K562 (cell line): Measurements from ENCODE around the gene SHISAL2A.

Source experiments
- SP1 ChIP-seq: sonication (generic); formaldehyde crosslinking; IDR thresholded peaks from 2 replicates; pipeline ENCODE4 v1.8.1; 2022; ENCODE audit warnings: mild to moderate bottlenecking, missing genetic modification reagents
- ZNF263 ChIP-seq: sonication (generic); formaldehyde crosslinking; IDR thresholded peaks from 2 replicates; pipeline ENCODE4 v1.8.0; 2022; ENCODE audit warnings: mild to moderate bottlenecking, missing genetic modification reagents, borderline replicate concordance

DNA sequence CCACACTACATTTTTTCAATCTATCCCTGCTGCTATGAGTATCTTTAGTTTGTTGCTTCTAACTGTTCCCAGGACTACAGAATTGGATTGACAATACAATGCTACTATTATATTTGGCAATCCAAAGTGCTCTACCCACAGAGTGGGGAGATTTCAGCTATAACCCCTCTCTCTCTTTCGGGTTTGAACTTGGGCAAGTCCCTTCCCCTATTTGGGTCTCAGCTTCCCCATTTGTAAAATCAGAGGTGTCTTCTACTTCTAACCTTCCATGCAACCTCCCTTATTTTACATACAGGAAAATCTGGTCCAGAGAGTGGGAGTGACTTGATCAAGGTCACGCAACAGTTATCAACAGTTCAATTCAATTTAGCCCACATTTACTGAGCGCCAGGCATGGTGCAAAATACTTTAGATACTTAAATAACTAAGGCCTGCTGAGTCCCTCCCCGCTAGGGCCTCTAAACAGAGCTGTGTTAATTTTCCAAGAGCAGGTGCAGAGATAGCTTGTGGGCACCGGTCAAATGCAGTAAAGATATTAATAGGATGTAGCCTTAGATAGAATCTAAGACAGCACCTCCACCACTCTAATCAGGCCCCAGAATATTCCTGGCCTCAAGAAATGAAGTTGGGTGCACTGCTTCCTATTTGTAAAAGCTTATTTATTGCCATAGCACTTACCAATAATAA is 40.2 kb upstream of the SHISAL2A start:
- TF ChIP-seq SP1 (CRISPR knock-in tag) (no peak), ZNF263 (CRISPR knock-in tag) (no peak)
